GM19240 (cell line): Measurements from ENCODE around the gene TNS1.
"Not testable (repeated sequence)": the region's sequence is repeated elsewhere in the genome, so short reads cannot be mapped to it uniquely, and the experiment has no call there.

Source experiments
- DNase-seq: peaks from one replicate; pipeline ENCODE4 v3.0.0; 2011; ENCODE audit warnings: low spot score; ENCODE audit not compliant: insufficient read length

Gene TNS1

GRCh38 chr2:217817466-217818292, 185.1 kb downstream of the TNS1 start:
- DNase-seq, result no peak

- DNase-seq, result no peak
Measured at GRCh38 chr2:217816396-217816869, 186.4 kb downstream of the TNS1 start.

- no peak for DNase-seq
Measured at GRCh38 chr2:217813828-217814227, 189.0 kb downstream of the TNS1 start.

- no peak for DNase-seq
Measured at GRCh38 chr2:217812170-217812569, 190.6 kb downstream of the TNS1 start.

GRCh38 chr2:217810260-217810659, 192.5 kb downstream of the TNS1 start:
- no peak for DNase-seq

GRCh38 chr2:217809736-217810135, 193.1 kb downstream of the TNS1 start:
- no peak for DNase-seq

- DNase-seq, result not testable (repeated sequence)
Measured at GRCh38 chr2:217808967-217809366, 193.8 kb downstream of the TNS1 start.

GRCh38 chr2:217808326-217808725, 194.5 kb downstream of the TNS1 start:
- no peak for DNase-seq

- DNase-seq, result no peak
Measured at GRCh38 chr2:217807753-217808152, 195.0 kb downstream of the TNS1 start.

GRCh38 chr2:217807025-217807424, 195.8 kb downstream of the TNS1 start:
- DNase-seq, result no peak

- DNase-seq, result no peak
Measured at GRCh38 chr2:217806482-217806765, 196.4 kb downstream of the TNS1 start.

- no peak for DNase-seq
Measured at GRCh38 chr2:217805668-217806481, 196.9 kb downstream of the TNS1 start.

GRCh38 chr2:217804791-217805667, 197.8 kb downstream of the TNS1 start:
- DNase-seq, result no peak

- no peak for DNase-seq
Measured at GRCh38 chr2:217804338-217804737, 198.5 kb downstream of the TNS1 start.

- no peak for DNase-seq
Measured at GRCh38 chr2:217803653-217803960, 199.2 kb downstream of the TNS1 start.

GRCh38 chr2:217802876-217803652, 199.7 kb downstream of the TNS1 start:
- DNase-seq, result no peak

- no peak for DNase-seq
Measured at GRCh38 chr2:217802266-217802665, 200.5 kb downstream of the TNS1 start.

GRCh38 chr2:217801711-217802110, 201.1 kb downstream of the TNS1 start:
- DNase-seq, result no peak

GRCh38 chr2:217801115-217801531, 201.7 kb downstream of the TNS1 start:
- no peak for DNase-seq

GRCh38 chr2:217800433-217801114, 202.2 kb downstream of the TNS1 start:
- no peak for DNase-seq
